WTC11 (cell line): ENCODE data around the gene FUT7. TPM values are rescaled to one million over a fixed set of nuclear protein-coding genes. Genes with fewer than 3 reads are reported as not detected.

Experiments used
- ATAC-seq: fragments of 200-7000 bp; cut with Tn5 transposase; 2 replicates; pipeline ENCODE4 v1.10.0; 2021; ENCODE audit warnings: mild to moderate bottlenecking, moderate library complexity
- CTCF ChIA-PET: fragments of 300-600 bp; sonication (Branson Sonifier 250); formaldehyde crosslinking; loops from one replicate; lab custom pipeline; 2021; ENCODE audit warnings: antibody characterized with exemption; lab: Charles Lee
- POLR2A ChIA-PET: fragments of 350-600 bp; sonication (Branson Sonifier 250); formaldehyde crosslinking; loops from one replicate; lab custom pipeline; 2021; ENCODE audit warnings: antibody characterized with exemption; lab: Charles Lee
- DNase-seq: peaks from one replicate; pipeline ENCODE4 v3.0.0; 2021; ENCODE audit warnings: low spot score
- H3K27ac Mint-ChIP-seq: 2 replicates; pipeline ENCODE4 v1.8.0; 2021; ENCODE audit warnings: mixed read lengths
- H3K27me3 Mint-ChIP-seq: 2 replicates; pipeline ENCODE4 v1.8.0; 2021; ENCODE audit warnings: low read depth, mild to moderate bottlenecking, moderate library complexity, mixed read lengths
- H3K36me3 Mint-ChIP-seq: 2 replicates; pipeline ENCODE4 v1.8.0; 2021; ENCODE audit warnings: mixed read lengths
- H3K4me1 Mint-ChIP-seq: 2 replicates; pipeline ENCODE4 v1.8.0; 2022; ENCODE audit warnings: mixed read lengths
- H3K4me3 Mint-ChIP-seq: 2 replicates; pipeline ENCODE4 v1.8.0; 2021; ENCODE audit warnings: mild to moderate bottlenecking, moderate library complexity, mixed read lengths
- H3K9me3 Mint-ChIP-seq: 2 replicates; pipeline ENCODE4 v1.8.0; 2021; ENCODE audit warnings: mixed read lengths
- ATF1 ChIP-seq: sonication (generic); formaldehyde crosslinking; IDR thresholded peaks from 2 replicates; pipeline ENCODE4 v1.8.1; 2023; ENCODE audit warnings: mild to moderate bottlenecking, moderate library complexity, missing genetic modification reagents
- GABPB1 ChIP-seq: sonication (generic); formaldehyde crosslinking; IDR thresholded peaks from 2 replicates; pipeline ENCODE4 v1.8.1; 2023; ENCODE audit warnings: mild to moderate bottlenecking, missing genetic modification reagents
- NFYB ChIP-seq: sonication (generic); formaldehyde crosslinking; conservative IDR thresholded peaks from 2 replicates; pipeline ENCODE4 v1.8.0; 2022; ENCODE audit warnings: low read depth, missing genetic modification reagents
- OVOL2 ChIP-seq: fragments of 250-450 bp; sonication (Bioruptor Pico); IDR thresholded peaks from 2 replicates; pipeline ENCODE4 v1.9.0; 2021; ENCODE audit warnings: mild to moderate bottlenecking, borderline replicate concordance
- SP1 ChIP-seq: sonication (generic); formaldehyde crosslinking; conservative IDR thresholded peaks from 2 replicates; pipeline ENCODE4 v1.8.1; 2022; ENCODE audit warnings: missing genetic modification reagents
- ZBTB21 ChIP-seq: sonication (generic); formaldehyde crosslinking; IDR thresholded peaks from 2 replicates; pipeline ENCODE4 v1.8.1; 2023; ENCODE audit warnings: mild to moderate bottlenecking, missing genetic modification reagents, borderline replicate concordance
- total RNA-seq: library from RNA; stranded (reverse); gene quantifications from 3 replicates; pipeline ENCODE4 v1.2.3, GENCODE V29; 2021
- TF ChIP-seq, protein P1 (sequence below): sonication (generic); formaldehyde crosslinking; IDR thresholded peaks from 2 replicates; pipeline ENCODE4 v1.8.0; 2022; ENCODE audit warnings: mild to moderate bottlenecking, missing genetic modification reagents
- TF ChIP-seq, protein P2 (sequence below): sonication (generic); formaldehyde crosslinking; IDR thresholded peaks from 2 replicates; pipeline ENCODE4 v1.8.1; 2023; ENCODE audit warnings: mild to moderate bottlenecking, missing genetic modification reagents, borderline replicate concordance
- TF ChIP-seq, protein P3 (sequence below): sonication (generic); formaldehyde crosslinking; IDR thresholded peaks from 2 replicates; pipeline ENCODE4 v1.8.0; 2022; ENCODE audit warnings: mild to moderate bottlenecking, missing genetic modification reagents

Gene FUT7
- total RNA-seq, 1 experiment from 2014 or later = not detected

DNA sequence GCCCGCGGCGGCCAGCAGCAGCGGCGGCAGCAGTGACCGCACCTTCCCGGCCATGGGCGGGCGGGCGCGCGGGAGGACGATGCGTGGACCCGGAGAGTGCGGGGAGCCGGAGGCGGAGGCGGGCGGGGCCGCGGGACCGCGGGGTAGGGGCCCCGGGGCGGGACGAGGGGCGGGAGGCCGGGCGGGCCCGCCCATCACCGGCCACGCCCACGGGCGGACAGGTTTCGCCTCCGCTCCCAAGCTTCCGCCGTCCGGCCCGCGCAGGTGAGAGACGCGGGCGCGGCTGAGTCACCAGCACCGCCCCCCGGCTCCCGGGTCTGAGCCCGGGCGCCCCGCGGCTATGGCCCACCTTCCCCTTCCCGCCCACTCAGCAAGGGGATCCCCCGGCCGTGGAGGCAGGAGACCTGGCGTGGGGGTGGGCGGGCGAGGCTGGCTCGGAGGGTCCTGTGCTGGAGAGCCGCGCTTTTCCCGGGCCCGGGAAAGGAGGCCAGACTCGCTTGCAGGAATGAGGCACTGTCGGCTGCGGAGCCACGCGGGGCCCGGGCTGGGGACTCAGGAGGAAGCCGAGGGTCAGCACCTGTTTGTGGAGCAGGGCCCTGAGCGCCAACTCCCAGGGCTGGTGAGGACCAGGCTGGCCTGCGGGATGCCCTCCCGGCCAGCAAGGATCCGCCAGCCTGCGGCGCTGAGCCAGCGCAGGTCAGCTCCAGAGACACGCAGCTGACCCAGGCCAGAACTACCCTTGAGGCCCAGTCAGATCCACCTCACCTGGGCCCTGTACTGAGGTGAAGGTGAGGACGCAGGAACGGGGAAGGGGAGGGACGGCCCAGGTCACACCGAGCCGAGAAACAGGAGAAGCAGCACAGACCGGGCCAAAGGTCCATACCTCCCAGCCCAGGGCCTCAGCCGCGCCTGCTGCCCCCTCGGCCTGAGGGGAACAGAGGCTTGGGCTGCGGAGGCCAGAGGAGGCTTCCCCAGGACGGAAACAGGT lies 22.4 kb upstream of the FUT7 start, which contains the start of gene ENTPD2:
TSS of gene ENTPD2 (minus strand) at position 118 of the 988 bp plus-strand sequence. CDS start at position 54, 64 bp downstream.
- H3K27ac Mint-ChIP-seq = no peak within 1 kb of the TSS
- ChIA-PET POLR2A (interaction anchor here (1.0 kb wide), 1 partner anchor 32 kb away, joined by 3 read pairs; the partner anchor contains the start of gene MAN1B1), CTCF (interaction anchor here (0.7 to 10.4 kb wide), 10 partner anchors 13 to 383 kb away, joined by 3 to 240 read pairs (median 4); partner anchors contain the start of genes ABCA2, PAXX, RNF224 and SAPCD2)
- peak within 1 kb of the TSS; percentile 45 for H3K4me3 Mint-ChIP-seq
- H3K27me3 Mint-ChIP-seq = peaks cover 37% of the 10 kb centered on the region
- TF ChIP-seq SP1 (CRISPR knock-in tag) (0 out of 2 replicates have a peak, but pooled peaks have one; percentile 53), GABPB1 (0 out of 2 replicates have a peak, but pooled peaks have one; percentile 24), OVOL2 (CRISPR knock-in tag) (no peak)
- TF ChIP-seq, protein P1, sequence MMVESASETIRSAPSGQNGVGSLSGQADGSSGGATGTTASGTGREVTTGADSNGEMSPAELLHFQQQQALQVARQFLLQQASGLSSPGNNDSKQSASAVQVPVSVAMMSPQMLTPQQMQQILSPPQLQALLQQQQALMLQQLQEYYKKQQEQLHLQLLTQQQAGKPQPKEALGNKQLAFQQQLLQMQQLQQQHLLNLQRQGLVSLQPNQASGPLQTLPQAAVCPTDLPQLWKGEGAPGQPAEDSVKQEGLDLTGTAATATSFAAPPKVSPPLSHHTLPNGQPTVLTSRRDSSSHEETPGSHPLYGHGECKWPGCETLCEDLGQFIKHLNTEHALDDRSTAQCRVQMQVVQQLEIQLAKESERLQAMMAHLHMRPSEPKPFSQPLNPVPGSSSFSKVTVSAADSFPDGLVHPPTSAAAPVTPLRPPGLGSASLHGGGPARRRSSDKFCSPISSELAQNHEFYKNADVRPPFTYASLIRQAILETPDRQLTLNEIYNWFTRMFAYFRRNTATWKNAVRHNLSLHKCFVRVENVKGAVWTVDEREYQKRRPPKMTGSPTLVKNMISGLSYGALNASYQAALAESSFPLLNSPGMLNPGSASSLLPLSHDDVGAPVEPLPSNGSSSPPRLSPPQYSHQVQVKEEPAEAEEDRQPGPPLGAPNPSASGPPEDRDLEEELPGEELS (CRISPR knock-in tag) = 0 out of 2 replicates have a peak, but pooled peaks have one; percentile 24
- ATAC-seq (peak; percentile 52), DNase-seq (peak; percentile 56)
- H3K9me3 Mint-ChIP-seq = no peaks in the 10 kb centered on the region
- no peaks in the 10 kb centered on the region for H3K36me3 Mint-ChIP-seq
- peaks cover 6% of the 10 kb centered on the region; the same call in 1 of the 2 replicates for H3K4me1 Mint-ChIP-seq

DNA sequence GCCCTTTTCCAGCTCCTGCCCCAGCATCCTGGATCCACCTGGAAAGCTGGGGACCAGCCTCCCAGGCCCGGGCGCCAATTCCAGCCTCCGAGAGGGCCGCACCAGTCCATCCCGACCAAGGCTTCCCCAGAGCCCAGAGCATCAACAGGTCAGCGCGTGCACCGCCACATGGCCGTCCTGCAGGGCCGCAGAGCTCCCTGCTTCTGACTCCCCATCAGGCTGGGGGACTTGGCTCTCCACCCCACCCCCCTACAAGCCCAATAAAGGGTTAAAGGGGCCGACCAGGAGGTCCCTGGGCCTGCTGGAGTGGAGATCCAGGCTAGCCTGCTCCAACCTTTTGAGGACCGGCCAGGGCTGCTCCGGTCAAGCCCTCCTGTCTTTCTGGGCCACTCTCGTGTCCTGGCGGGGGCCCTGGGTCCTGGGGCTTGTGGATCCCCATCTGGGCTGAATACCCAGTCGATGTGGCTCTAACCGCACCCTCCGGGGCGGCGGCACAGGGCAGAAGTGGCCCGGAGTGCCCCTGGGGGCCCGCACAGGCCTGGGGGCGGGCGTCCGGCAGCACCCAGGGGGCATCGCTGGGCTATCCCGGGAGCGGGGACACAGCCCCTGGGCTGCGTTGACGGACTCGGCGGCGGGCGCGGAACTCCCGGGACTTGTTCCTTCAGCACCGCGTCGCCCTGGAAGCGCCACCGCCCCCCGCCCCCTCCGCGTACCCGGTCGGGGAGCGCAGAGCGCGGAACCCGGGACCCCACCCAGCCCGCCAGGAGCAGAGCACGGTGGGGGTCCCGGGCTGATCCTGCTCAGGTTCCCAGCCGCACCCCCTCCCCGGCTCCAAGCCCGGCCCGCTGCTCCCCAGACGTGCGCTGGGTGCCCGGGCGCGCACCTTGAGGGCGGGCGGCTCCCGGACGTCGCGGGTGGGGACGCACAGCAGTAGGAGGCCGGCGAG lies 21.4 kb upstream of the FUT7 start:
- Mint-ChIP-seq H3K36me3 (no peaks in the 10 kb centered on the region), H3K4me1 (peaks cover 6% of the 10 kb centered on the region; the same call in 1 of the 2 replicates), H3K9me3 (no peaks in the 10 kb centered on the region), H3K4me3 (peak overlapping the region; percentile 18; the same call in 1 of the 2 replicates), H3K27me3 (peaks cover 44% of the 10 kb centered on the region), H3K27ac (no peak overlapping the region)
- peak; percentile 47 for DNase-seq
- ChIA-PET CTCF (interaction anchor here (0.7 to 10.4 kb wide), 14 partner anchors 14 to 295 kb away, joined by 3 to 240 read pairs (median 3); partner anchors contain the start of genes ABCA2, LCN8, PAXX and RNF208), POLR2A (interaction anchor here (0.6 kb wide), 1 partner anchor 188 kb away, joined by 3 read pairs; the partner anchor contains the start of gene TUBB4B)
- TF ChIP-seq, protein P2, sequence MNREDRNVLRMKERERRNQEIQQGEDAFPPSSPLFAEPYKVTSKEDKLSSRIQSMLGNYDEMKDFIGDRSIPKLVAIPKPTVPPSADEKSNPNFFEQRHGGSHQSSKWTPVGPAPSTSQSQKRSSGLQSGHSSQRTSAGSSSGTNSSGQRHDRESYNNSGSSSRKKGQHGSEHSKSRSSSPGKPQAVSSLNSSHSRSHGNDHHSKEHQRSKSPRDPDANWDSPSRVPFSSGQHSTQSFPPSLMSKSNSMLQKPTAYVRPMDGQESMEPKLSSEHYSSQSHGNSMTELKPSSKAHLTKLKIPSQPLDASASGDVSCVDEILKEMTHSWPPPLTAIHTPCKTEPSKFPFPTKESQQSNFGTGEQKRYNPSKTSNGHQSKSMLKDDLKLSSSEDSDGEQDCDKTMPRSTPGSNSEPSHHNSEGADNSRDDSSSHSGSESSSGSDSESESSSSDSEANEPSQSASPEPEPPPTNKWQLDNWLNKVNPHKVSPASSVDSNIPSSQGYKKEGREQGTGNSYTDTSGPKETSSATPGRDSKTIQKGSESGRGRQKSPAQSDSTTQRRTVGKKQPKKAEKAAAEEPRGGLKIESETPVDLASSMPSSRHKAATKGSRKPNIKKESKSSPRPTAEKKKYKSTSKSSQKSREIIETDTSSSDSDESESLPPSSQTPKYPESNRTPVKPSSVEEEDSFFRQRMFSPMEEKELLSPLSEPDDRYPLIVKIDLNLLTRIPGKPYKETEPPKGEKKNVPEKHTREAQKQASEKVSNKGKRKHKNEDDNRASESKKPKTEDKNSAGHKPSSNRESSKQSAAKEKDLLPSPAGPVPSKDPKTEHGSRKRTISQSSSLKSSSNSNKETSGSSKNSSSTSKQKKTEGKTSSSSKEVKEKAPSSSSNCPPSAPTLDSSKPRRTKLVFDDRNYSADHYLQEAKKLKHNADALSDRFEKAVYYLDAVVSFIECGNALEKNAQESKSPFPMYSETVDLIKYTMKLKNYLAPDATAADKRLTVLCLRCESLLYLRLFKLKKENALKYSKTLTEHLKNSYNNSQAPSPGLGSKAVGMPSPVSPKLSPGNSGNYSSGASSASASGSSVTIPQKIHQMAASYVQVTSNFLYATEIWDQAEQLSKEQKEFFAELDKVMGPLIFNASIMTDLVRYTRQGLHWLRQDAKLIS (CRISPR knock-in tag) = no peak
- 0 out of 2 replicates have a peak, but pooled peaks have one; percentile 9 for TF ChIP-seq NFYB (CRISPR knock-in tag)
- ATAC-seq = peak; percentile 12

DNA sequence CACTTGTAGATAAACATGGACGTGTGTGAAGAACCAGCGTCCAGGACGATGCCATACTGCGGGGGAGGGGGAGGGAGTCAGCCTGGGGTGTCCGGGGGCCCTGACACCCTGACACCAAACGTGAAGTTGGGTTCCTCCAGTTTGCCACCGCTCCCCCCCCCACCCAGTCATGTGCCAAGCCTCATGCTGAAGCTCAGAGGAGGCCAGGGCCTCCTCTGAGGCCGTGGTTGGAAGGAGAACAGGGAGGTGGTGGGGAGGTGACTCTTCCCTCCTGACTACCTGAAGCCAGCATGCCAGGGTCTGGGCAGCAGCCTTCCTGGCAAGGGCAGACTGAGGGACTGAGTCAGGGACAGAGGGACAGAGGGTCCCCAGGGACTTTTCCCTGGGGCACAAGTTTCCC lies 20.4 kb upstream of the FUT7 start:
- ChIA-PET CTCF (interaction anchor here (0.7 to 10.4 kb wide), 11 partner anchors 15 to 294 kb away, joined by 3 to 240 read pairs (median 3); partner anchors contain the start of genes LCN8, RNF208 and SAPCD2), POLR2A (no interaction called here)
- peaks cover 54% of the 10 kb centered on the region for H3K27me3 Mint-ChIP-seq
- peaks cover 6% of the 10 kb centered on the region; the same call in 1 of the 2 replicates for H3K4me1 Mint-ChIP-seq
- H3K27ac Mint-ChIP-seq = no peak overlapping the region
- no peak for ATAC-seq
- H3K4me3 Mint-ChIP-seq = no peak overlapping the region
- no peaks in the 10 kb centered on the region for H3K9me3 Mint-ChIP-seq
- TF ChIP-seq, protein P3, sequence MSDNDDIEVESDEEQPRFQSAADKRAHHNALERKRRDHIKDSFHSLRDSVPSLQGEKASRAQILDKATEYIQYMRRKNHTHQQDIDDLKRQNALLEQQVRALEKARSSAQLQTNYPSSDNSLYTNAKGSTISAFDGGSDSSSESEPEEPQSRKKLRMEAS = no peak
- TF ChIP-seq ATF1 (no peak), ZBTB21 (no peak)
- DNase-seq = no peak
- no peaks in the 10 kb centered on the region for H3K36me3 Mint-ChIP-seq
